SK-N-SH (cell line): ENCODE results near the gene ROR2. TPM values are rescaled to one million over a fixed set of nuclear protein-coding genes. Genes with fewer than 3 reads are reported as not detected.

Source experiments
- CTCF ChIA-PET: fragments of 300-600, 350-600 bp; formaldehyde crosslinking; extraction: SDS; loops from one replicate; lab custom pipeline; 2021; lab: Yijun Ruan, JAX
- POLR2A ChIA-PET: fragments of 350-600 bp; sonication (Branson Sonifier 250); formaldehyde crosslinking; extraction: SDS; loops from one replicate; lab custom pipeline; 2020; ENCODE audit warnings: antibody characterized with exemption, inconsistent platforms; lab: Yijun Ruan, JAX
- DNase-seq: peaks from one replicate; pipeline ENCODE4 v3.0.0; 2012
- H2AFZ ChIP-seq: fragments of 200-600 bp; sonication (generic); 2 replicates; pipeline ENCODE4 v1.8.1; 2016; ENCODE audit warnings: antibody characterized with exemption, mild to moderate bottlenecking, low read depth
- H3F3A ChIP-seq: fragments of 200-600 bp; sonication (generic); replicated peaks from 2 replicates; pipeline ENCODE3; 2016; ENCODE audit warnings: antibody characterized with exemption, mild to moderate bottlenecking; ENCODE audit not compliant: insufficient read depth
- H3K27ac ChIP-seq, 2 experiments: fragments of 200-500 bp in 1 of 2; fragments of 200-600 bp in 1 of 2; sonication (Bioruptor generic) in 1 of 2; sonication (generic), shearing (Covaris generic) in 1 of 2; 2 replicates each; pipeline versions ENCODE4 v1.5.1 to v1.6.1; 2014 to 2016; ENCODE audit warnings: low read depth in 2 of 2, inconsistent platforms in 1 of 2, low read length in 1 of 2, mild to moderate bottlenecking in 1 of 2, mixed read lengths in 1 of 2
- H3K27me3 ChIP-seq: fragments of 200-600 bp; sonication (generic), shearing (Covaris generic); 2 replicates; pipeline ENCODE4 v1.6.1; 2016; ENCODE audit warnings: mixed run types; ENCODE audit not compliant: insufficient read depth
- H3K36me3 ChIP-seq, 2 experiments: fragments of 200-500 bp in 1 of 2; fragments of 200-600 bp in 1 of 2; sonication (Bioruptor generic) in 1 of 2; sonication (generic) in 1 of 2; replicated peaks in 1 of 2; 2 replicates each; pipeline versions ENCODE3 to v1.5.1; 2014 to 2016; ENCODE audit warnings: low read length in 1 of 2, mild to moderate bottlenecking in 1 of 2; ENCODE audit not compliant: insufficient read depth in 2 of 2, control insufficient read depth in 1 of 2
- H3K4me1 ChIP-seq, 2 experiments: fragments of 200-500 bp in 1 of 2; fragments of 200-600 bp in 1 of 2; sonication (Bioruptor generic) in 1 of 2; sonication (generic), shearing (Covaris generic) in 1 of 2; 2 replicates each; pipeline versions ENCODE4 v1.5.1 to v1.6.1; 2014 to 2016; ENCODE audit warnings: low read depth in 1 of 2, low read length in 1 of 2, mixed run types in 1 of 2; ENCODE audit not compliant: insufficient read depth in 2 of 2, control insufficient read depth in 1 of 2
- H3K4me2 ChIP-seq: fragments of 200-600 bp; sonication (generic), shearing (Covaris generic); 2 replicates; pipeline ENCODE4 v1.6.1; 2017; ENCODE audit warnings: mixed run types
- H3K4me3 ChIP-seq, 2 experiments: fragments of 200-500 bp in 1 of 2; fragments of 200-600 bp in 1 of 2; sonication (Bioruptor generic) in 1 of 2; sonication (generic), shearing (Covaris generic) in 1 of 2; 2 replicates each; pipeline versions ENCODE4 v1.5.1 to v1.8.1; 2014 to 2016; ENCODE audit warnings: low read depth in 2 of 2, inconsistent platforms in 1 of 2, low read length in 1 of 2, mild to moderate bottlenecking in 1 of 2, mixed read lengths in 1 of 2, moderate library complexity in 1 of 2
- H3K79me2 ChIP-seq: fragments of 200-600 bp; sonication (generic); 2 replicates; pipeline ENCODE4 v1.8.1; 2017; ENCODE audit warnings: mild to moderate bottlenecking; ENCODE audit not compliant: insufficient read depth
- H3K9ac ChIP-seq: fragments of 200-600 bp; sonication (generic); 2 replicates; pipeline ENCODE4 v1.6.1; 2017; ENCODE audit warnings: mixed run types
- H3K9me2 ChIP-seq: fragments of 200-600 bp; sonication (generic); 2 replicates; pipeline ENCODE4 v1.6.1; 2017; ENCODE audit warnings: mixed run types
- H3K9me3 ChIP-seq: fragments of 200-600 bp; sonication (generic); 2 replicates; pipeline ENCODE4 v1.6.1; 2017; ENCODE audit warnings: mixed run types, mild to moderate bottlenecking, moderate library complexity
- H4K20me1 ChIP-seq: fragments of 200-600 bp; sonication (generic); 2 replicates; pipeline ENCODE4 v1.6.1; 2017; ENCODE audit warnings: mild to moderate bottlenecking, mixed run types; ENCODE audit not compliant: insufficient read depth
- CHD2 ChIP-seq: fragments of 150-350 bp; IDR thresholded peaks from 2 replicates; pipeline ENCODE4 v1.6.1; 2018; ENCODE audit warnings: low read length; ENCODE audit not compliant: partially characterized antibody
- CTCF ChIP-seq: fragments of 200-600 bp; sonication (generic); IDR thresholded peaks from 2 replicates; pipeline ENCODE4 v1.6.1; 2017; ENCODE audit warnings: antibody characterized with exemption, mild to moderate bottlenecking, moderate library complexity
- EP300 ChIP-seq, 2 experiments: IDR thresholded peaks; 2 replicates each; pipeline versions ENCODE4 v1.4.0 to v1.6.1; 2012; ENCODE audit warnings: borderline replicate concordance in 1 of 2, low read depth in 1 of 2, low read length in 1 of 2
- EZH2phosphoT487 ChIP-seq: fragments of 200-600 bp; sonication (generic); IDR thresholded peaks from 2 replicates; pipeline ENCODE4 v1.6.1; 2017; ENCODE audit warnings: low read depth, mixed run types, mild to moderate bottlenecking, antibody characterized with exemption, moderate library complexity, borderline replicate concordance
- FOXM1 ChIP-seq: IDR thresholded peaks from 2 replicates; pipeline ENCODE4 v1.4.0; 2012; ENCODE audit warnings: low read depth, mild to moderate bottlenecking
- IRF3 ChIP-seq: fragments of 150-350 bp; IDR thresholded peaks from 2 replicates; pipeline ENCODE4 v1.6.1; 2016; ENCODE audit warnings: mild to moderate bottlenecking, low read depth, low read length
- NFIC ChIP-seq: IDR thresholded peaks from 2 replicates; pipeline ENCODE4 v1.4.0; 2012; ENCODE audit warnings: borderline replicate concordance
- PBX3 ChIP-seq: IDR thresholded peaks from 2 replicates; pipeline ENCODE4; 2012
- POLR2AphosphoS5 ChIP-seq: IDR thresholded peaks from 2 replicates; pipeline ENCODE4 v1.6.1; 2012; ENCODE audit warnings: low read depth, low read length
- RCOR1 ChIP-seq: fragments of 150-350 bp; IDR thresholded peaks from 2 replicates; pipeline ENCODE4 v1.6.1; 2017; ENCODE audit warnings: antibody characterized with exemption, low read length
- RFX5 ChIP-seq: IDR thresholded peaks from 2 replicates; pipeline ENCODE4 v1.6.1; 2012; ENCODE audit warnings: mild to moderate bottlenecking, improper control_type of control experiment, low read length
- RXRA ChIP-seq: IDR thresholded peaks from 2 replicates; pipeline ENCODE4 v1.4.0; 2012; ENCODE audit warnings: low read depth, mild to moderate bottlenecking, borderline replicate concordance
- SMC3 ChIP-seq: IDR thresholded peaks from 2 replicates; pipeline ENCODE4 v1.6.1; 2012; ENCODE audit warnings: low read depth, low read length, improper control_type of control experiment
- TAF1 ChIP-seq: IDR thresholded peaks from 2 replicates; pipeline ENCODE4 v1.6.1; 2012; ENCODE audit warnings: low read depth, mild to moderate bottlenecking, low read length, moderate library complexity, borderline replicate concordance
- YY1 ChIP-seq: IDR thresholded peaks from 2 replicates; pipeline ENCODE4 v1.4.0; 2012; ENCODE audit warnings: low read depth, mild to moderate bottlenecking
- WGBS: methylation state at CpG from one replicate; pipeline ENCODE4 v1.1.6; 2017; ENCODE audit warnings: low lambda C conversion rate; 5-methylcytosine and 5-hydroxymethylcytosine counted together
- polyA plus RNA-seq, 3 experiments: library from polyadenylated mRNA; depleted of rRNA; stranded (reverse); fragments of >200 nt; gene quantifications; 2 replicates each; pipeline ENCODE4 v1.2.3, GENCODE V29; 2012

Gene ROR2
- polyA plus RNA-seq, 1 of the 3 experiments (the other 2 are of a cell fraction) = 0.43 TPM

- TF ChIP-seq IRF3 = no peak
- TF ChIP-seq EP300 (IDR thresholded peaks at IDR 0.05; ENCODE audit: borderline replicate concordance in 1 of 2, low read depth in 1 of 2, low read length in 1 of 2) = no peak
- TF ChIP-seq CTCF = no peak
- TF ChIP-seq EZH2phosphoT487 = no peak
These were observed 291.4 kb downstream of the ROR2 start (continued) for GRCh38 chr9:91658513-91659105.

GRCh38 chr9:91657501-91657900 lies 292.5 kb downstream of the ROR2 start:
- WGBS = 11% methylated on average over 3 of the region's 3 CpGs
- Histone ChIP-seq H2AFZ (no peak overlapping the region), H3K27ac (no peak overlapping the region), H3K79me2 (no peaks in the 10 kb centered on the region), H3K9ac (no peak overlapping the region), H3K4me2 (no peak overlapping the region), H4K20me1 (no peaks in the 10 kb centered on the region), H3K36me3 (no peaks in the 10 kb centered on the region), H3K4me1 (no peaks in the 10 kb centered on the region), H3K9me2 (no peaks in the 10 kb centered on the region), H3K27me3 (no peaks in the 10 kb centered on the region; the same call in 1 of the 2 replicates), H3F3A (no peaks in the 10 kb centered on the region), H3K9me3 (no peaks in the 10 kb centered on the region), H3K4me3 (no peak overlapping the region)
- DNase-seq = no peak
- TF ChIP-seq YY1 = no peak
- TF ChIP-seq RFX5 = no peak
- TF ChIP-seq PBX3 = no peak
- TF ChIP-seq RXRA = no peak
- no peak for TF ChIP-seq SMC3
- TF ChIP-seq RCOR1 = no peak
- TF ChIP-seq FOXM1 = no peak
- no peak for TF ChIP-seq EP300 (IDR thresholded peaks at IDR 0.05; ENCODE audit: borderline replicate concordance in 1 of 2, low read depth in 1 of 2, low read length in 1 of 2)
- TF ChIP-seq POLR2AphosphoS5 = no peak
- no peak for TF ChIP-seq CHD2
- no peak for TF ChIP-seq NFIC
- no peak for TF ChIP-seq TAF1
- ChIA-PET POLR2A (no interaction called here), CTCF (no interaction called here)
